ENCODE measurements around the gene NTRK3.

- TF ChIP-seq, protein P1, sequence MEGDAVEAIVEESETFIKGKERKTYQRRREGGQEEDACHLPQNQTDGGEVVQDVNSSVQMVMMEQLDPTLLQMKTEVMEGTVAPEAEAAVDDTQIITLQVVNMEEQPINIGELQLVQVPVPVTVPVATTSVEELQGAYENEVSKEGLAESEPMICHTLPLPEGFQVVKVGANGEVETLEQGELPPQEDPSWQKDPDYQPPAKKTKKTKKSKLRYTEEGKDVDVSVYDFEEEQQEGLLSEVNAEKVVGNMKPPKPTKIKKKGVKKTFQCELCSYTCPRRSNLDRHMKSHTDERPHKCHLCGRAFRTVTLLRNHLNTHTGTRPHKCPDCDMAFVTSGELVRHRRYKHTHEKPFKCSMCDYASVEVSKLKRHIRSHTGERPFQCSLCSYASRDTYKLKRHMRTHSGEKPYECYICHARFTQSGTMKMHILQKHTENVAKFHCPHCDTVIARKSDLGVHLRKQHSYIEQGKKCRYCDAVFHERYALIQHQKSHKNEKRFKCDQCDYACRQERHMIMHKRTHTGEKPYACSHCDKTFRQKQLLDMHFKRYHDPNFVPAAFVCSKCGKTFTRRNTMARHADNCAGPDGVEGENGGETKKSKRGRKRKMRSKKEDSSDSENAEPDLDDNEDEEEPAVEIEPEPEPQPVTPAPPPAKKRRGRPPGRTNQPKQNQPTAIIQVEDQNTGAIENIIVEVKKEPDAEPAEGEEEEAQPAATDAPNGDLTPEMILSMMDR (IDR thresholded peaks at IDR 0.05; ENCODE audit: borderline replicate concordance, extremely low read depth, low read length, poor library complexity, severe bottlenecking): no peak
- TF ChIP-seq EZH2 (IDR thresholded peaks at IDR 0.05; ENCODE audit: borderline replicate concordance, low read depth, low read length, severe bottlenecking): no peak
Observed at GRCh38 chr15:87871731-87872320, 384.7 kb downstream of the NTRK3 start.
